K562 (cell line): ENCODE data around the gene NXPH4.

ENCODE experiments used
- TCF7L2 ChIP-seq: fragments of 150-350 bp; IDR thresholded peaks from 2 replicates; pipeline ENCODE4 v1.6.1; 2016; ENCODE audit warnings: low read depth, mild to moderate bottlenecking, low read length, moderate library complexity
- ZBTB7A ChIP-seq: IDR thresholded peaks from 2 replicates; pipeline ENCODE4 v1.6.1; 2011; ENCODE audit warnings: low read depth, mild to moderate bottlenecking, low read length, moderate library complexity, borderline replicate concordance; ENCODE audit not compliant: control insufficient read depth
- TF ChIP-seq, protein P1 (sequence below): fragments of 450-650 bp; IDR thresholded peaks from 2 replicates; pipeline ENCODE4 v1.6.1; 2016; ENCODE audit warnings: low read depth

DNA sequence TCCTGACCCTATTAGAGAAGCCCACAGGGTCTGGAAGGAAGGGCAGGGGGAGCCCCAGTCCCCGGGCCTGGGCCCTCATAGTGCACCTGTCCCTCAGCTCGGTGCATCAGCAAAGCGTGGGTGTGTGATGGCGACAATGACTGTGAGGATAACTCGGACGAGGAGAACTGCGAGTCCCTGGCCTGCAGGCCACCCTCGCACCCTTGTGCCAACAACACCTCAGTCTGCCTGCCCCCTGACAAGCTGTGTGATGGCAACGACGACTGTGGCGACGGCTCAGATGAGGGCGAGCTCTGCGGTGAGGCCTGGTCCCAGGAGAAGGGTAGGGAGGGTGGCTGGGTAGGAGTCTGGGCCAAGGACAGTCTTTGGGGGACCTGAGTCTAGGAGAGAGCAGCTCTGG, 42.9 kb upstream of the NXPH4 start:
- TF ChIP-seq ZBTB7A (no peak), TCF7L2 (no peak)
- TF ChIP-seq, protein P1, sequence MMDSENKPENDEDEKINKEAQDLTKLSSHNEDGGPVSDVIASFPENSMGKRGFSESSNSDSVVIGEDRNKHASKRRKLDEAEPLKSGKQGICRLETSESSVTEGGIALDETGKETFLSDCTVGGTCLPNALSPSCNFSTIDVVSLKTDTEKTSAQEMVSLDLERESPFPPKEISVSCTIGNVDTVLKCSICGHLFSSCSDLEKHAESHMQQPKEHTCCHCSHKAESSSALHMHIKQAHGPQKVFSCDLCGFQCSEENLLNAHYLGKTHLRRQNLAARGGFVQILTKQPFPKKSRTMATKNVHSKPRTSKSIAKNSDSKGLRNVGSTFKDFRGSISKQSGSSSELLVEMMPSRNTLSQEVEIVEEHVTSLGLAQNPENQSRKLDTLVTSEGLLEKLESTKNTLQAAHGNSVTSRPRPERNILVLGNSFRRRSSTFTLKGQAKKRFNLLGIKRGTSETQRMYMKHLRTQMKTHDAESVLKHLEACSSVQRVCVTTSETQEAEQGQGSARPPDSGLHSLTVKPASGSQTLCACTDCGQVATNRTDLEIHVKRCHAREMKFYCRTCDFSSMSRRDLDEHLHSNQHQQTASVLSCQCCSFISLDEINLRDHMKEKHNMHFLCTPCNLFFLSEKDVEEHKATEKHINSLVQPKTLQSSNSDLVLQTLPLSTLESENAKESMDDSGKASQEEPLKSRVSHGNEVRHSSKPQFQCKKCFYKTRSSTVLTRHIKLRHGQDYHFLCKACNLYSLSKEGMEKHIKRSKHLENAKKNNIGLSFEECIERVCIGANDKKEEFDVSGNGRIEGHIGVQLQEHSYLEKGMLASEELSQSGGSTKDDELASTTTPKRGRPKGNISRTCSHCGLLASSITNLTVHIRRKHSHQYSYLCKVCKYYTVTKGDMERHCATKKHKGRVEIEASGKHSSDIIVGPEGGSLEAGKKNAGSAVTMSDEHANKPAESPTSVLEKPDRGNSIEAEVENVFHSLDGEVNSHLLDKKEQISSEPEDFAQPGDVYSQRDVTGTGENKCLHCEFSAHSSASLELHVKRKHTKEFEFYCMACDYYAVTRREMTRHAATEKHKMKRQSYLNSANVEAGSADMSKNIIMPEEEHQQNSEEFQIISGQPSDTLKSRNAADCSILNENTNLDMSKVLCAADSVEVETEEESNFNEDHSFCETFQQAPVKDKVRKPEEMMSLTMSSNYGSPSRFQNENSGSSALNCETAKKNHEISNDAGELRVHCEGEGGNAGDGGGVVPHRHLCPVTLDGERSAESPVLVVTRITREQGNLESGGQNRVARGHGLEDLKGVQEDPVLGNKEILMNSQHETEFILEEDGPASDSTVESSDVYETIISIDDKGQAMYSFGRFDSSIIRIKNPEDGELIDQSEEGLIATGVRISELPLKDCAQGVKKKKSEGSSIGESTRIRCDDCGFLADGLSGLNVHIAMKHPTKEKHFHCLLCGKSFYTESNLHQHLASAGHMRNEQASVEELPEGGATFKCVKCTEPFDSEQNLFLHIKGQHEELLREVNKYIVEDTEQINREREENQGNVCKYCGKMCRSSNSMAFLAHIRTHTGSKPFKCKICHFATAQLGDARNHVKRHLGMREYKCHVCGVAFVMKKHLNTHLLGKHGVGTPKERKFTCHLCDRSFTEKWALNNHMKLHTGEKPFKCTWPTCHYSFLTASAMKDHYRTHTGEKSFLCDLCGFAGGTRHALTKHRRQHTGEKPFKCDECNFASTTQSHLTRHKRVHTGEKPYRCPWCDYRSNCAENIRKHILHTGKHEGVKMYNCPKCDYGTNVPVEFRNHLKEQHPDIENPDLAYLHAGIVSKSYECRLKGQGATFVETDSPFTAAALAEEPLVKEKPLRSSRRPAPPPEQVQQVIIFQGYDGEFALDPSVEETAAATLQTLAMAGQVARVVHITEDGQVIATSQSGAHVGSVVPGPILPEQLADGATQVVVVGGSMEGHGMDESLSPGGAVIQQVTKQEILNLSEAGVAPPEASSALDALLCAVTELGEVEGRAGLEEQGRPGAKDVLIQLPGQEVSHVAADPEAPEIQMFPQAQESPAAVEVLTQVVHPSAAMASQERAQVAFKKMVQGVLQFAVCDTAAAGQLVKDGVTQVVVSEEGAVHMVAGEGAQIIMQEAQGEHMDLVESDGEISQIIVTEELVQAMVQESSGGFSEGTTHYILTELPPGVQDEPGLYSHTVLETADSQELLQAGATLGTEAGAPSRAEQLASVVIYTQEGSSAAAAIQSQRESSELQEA, result no peak
